GM21529 (cell line): ENCODE results near the gene CCDC12.

Experiments used
- ATAC-seq: cut with Tn5 transposase; IDR thresholded peaks from one replicate; pipeline ENCODE4 v1.9.1; 2021; ENCODE audit not compliant: unreplicated experiment

The CCDC12 gene

DNA sequence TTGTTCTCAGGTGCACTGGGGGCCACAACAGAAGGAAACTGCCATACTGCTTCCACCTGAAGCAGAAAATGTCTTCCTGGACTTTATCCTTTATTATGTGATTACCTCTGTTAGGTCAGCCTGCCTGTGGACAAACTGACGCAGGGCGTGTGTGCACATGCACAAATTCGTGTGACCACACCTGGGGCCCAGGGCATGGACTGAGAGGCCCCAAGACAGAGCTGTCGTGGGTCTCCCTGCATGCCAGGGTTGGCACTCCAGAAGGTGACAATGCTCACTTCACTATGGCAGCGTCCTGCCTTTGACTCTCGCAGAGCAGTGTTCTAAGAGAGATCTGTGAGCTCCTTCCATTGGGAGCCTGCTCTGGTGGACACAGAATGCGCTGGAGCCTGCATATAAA, 34.5 kb downstream of the CCDC12 start:
- no peak for ATAC-seq

GRCh38 chr3:46939578-46940445, 36.7 kb downstream of the CCDC12 start:
- ATAC-seq = no peak

DNA sequence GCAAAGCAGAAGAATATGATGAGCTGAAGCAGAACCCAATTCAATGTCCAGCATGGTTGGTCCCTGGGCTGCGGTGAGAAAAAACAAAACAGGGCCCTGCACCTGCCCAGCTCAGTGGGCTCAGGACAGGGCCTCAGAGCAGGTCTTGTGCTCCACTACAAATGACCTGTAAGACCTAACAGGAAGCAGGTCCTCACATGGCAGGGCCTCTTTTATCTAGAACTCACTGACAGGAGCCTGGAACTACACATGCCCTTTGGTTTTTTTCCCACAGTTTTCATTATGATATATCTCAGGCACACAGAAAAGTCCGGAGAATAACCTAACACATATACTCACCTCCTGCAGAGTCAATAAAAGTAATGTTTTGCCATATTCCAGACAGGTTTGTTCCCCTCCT, 38.4 kb downstream of the CCDC12 start:
- no peak for ATAC-seq

DNA sequence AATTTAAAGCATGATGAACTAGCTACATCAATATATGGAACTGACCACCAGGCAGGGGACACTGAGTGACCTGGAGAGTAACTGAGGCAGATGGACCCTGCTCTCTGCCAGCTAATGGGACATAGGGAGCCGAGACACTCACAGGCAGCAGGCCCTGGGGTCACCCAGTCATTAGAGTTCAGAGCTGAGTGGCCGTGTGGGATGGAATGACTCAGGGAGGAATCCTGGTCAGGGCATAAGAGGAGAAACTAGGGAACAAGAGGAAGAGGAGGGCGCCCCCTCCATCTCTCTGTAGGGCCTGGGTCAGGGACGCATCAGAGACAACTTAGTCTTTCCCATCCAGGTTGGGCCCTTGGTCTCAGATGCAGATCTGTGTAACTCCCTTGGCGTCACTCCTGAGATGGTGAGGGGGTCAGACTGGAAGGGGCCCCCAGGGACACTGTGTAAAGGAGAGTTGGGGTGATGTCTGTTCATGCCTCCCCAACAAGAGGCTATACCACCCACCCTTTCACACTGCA, 39.8 kb downstream of the CCDC12 start:
- no peak for ATAC-seq

- ATAC-seq = no peak
Observed at GRCh38 chr3:46935989-46936558, 40.5 kb downstream of the CCDC12 start.

DNA sequence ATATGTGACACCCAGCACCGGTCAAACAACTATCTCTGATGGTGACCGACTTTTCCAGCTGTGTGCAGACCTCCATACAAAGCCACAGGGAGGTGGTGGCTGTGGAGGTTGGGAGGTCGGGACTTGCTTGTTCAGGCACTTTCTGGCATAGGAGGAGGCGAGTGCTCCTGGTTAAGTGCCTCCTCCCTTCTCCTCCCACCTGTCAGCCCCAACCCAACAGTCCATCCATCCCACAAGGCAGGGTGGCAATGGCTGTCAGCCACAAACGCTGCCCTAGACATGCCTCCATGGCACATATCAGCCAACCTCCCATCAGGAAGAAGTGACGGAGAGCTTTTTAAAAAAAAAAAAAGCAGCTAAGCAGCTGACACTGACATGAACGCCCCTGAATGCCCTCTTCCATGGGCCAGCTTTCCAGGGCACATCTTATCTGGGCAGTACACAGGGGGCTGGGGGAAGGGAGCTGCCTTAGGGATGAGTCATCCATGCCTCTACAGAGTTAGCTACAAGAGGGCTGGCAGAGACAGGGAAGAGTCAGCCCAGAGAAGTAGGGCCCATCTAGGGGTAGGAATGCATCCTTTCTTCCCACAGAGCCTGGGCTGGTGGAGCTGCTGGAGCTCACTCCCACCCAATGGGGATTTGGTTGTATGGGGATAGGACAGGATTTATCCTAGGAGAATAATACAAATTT, 41.2 kb downstream of the CCDC12 start:
- ATAC-seq = no peak

GRCh38 chr3:46934498-46935167, 41.9 kb downstream of the CCDC12 start:
- no peak for ATAC-seq

DNA sequence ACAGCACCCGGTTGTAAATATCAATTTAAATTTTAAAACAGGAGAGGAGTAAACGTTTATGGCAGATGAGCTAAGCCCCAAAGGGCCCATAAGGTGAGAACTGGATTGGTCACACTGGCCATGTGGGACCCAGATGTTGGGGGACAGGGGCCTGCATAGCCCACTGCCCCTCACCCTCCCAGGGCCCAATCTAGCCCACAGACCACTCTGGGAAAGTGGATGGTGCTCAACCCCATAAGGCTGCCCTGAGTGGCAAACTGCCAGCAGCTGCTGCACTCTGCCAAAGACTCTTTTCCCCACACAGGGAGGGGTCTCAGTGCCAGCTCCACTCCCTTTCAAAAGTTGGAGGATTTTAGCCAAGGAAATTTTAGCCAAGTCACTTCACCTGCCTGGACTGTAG, 42.5 kb downstream of the CCDC12 start:
- no peak for ATAC-seq

DNA sequence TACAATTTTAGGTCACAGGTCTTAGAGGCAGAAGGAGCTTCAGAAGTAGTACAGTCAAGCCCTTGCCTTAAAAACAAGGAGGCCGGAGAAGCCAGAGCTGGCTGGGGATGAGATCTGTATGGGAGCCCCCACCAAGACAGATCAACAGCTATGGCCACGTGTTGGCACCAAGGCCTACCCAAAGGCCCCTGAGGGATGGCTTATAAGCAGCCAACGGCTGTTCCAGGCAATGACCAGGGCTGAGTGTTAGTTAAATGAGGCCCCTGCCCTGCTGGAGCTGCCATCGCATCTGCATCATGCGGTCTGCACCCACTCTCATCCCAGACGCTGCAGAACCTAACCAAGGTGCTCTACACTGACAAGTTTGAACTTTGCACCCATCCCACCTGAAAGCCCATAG, 43.3 kb downstream of the CCDC12 start:
- no peak for ATAC-seq

DNA sequence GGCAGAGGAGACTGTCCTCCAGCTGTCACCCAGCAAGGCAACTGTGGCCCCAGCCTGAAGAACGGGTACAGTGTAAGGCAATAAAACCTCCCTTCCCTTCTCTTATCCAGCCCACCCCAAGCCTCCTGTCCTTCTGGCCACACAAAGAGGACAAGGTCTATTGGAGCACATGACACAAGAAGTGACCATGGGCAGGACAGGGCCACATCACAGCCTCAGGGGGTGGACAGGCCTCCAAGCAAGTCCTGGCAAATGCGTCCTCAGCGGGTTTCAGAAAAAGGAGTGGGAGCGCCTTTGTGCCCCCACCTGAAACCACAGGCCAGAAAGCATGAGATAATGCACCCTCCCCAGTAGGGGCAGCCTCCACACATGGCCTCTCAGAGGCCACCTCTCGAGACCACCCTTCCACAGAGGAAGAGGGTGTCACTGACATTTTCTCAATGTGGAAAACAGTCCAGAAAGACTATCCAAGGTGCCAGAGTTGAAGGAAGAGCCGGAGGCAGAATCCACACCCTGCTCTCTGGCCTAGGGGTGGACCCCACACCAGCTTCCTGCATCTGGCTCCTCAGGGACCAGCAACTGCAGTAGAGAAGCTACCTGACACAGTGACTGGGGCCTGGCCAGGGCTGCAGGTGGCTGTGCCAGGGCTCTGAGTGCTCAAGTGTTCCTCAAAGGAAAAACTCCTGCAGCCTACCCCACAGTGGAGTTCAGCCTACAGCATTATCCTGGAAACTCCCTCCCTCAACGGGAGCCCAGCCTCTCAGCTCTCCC, 43.9 kb downstream of the CCDC12 start:
- no peak for ATAC-seq

DNA sequence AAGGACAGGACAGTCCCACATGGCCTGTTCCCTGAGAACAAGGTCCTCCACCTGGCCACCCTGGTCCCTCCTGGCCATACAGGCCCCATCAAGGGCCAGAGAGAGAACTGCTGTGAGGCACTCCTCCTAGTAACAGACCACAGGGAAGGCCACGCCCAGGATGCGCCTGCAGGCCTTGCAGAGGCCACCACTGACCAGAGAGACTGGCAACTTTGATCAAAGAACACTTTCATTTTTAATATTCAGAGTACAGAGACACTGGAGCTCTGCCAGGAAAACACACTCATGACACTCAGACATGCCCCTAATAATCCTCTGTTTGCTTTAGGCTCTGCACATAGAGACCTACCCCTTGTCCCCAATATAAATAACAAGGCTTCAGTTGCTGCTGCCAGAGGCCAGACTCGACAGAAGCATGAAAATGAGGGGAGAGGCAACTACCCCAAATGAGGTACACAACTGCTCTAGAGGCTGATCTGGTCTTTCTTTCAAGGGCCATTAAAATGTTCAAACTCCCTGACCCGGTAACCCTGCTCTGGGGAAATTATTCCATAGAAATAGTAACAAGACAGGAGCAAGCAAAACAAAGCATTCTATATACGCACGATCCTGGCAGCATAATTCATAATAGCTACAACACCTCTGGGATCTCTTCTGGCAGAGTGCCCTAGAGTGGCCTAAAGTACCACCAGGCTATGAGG, 44.8 kb downstream of the CCDC12 start:
- ATAC-seq = no peak

DNA sequence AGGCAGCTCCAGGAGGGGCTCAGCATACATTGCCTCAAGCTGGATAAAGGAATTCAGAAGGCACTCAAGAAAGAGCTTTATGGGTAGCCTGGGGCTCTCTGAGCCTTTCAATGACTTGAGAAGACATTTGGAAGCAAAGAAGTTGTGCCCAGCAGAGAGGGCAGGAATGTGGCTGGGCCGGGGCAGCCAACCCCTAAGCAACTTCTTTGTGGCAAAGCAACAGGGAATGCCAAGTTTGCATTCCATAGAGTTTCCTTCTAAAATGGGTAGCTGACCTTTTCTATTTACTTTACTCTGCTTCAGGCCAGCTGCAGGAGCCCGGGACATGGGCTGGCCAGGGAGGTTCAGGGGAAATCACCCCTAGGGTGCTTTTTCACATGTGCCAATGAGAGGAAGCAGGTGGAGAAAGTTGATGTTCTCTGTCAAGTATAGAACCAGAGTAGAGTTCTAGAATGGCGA, 45.6 kb downstream of the CCDC12 start:
- ATAC-seq = no peak

- no peak for ATAC-seq
Observed at GRCh38 chr3:46930166-46930944, 46.2 kb downstream of the CCDC12 start.

- no peak for ATAC-seq
Observed at GRCh38 chr3:46929324-46929723, 47.2 kb downstream of the CCDC12 start.

DNA sequence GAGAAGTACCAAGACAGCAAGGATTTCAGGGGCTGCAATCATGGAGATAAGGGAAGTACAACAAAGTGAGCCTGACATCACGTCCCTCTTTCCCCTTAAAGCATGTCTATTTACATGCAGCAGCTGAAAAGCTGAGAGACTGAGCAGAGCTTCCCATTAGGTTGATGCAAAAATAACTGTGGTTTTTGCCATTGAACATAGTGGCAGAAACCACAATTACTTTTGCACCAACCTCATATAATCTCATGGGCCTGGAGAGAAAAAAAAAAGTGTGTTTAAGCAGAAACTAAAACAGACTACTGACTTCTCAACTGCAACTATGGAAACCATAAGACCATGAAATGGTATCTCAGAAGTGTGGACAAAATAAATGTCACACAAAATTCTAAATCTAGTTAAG, 48.3 kb downstream of the CCDC12 start:
- no peak for ATAC-seq

GRCh38 chr3:46927718-46928073, 48.8 kb downstream of the CCDC12 start:
- no peak for ATAC-seq

GRCh38 chr3:46926871-46927717, 49.5 kb downstream of the CCDC12 start:
- peak; percentile 55 for ATAC-seq

DNA sequence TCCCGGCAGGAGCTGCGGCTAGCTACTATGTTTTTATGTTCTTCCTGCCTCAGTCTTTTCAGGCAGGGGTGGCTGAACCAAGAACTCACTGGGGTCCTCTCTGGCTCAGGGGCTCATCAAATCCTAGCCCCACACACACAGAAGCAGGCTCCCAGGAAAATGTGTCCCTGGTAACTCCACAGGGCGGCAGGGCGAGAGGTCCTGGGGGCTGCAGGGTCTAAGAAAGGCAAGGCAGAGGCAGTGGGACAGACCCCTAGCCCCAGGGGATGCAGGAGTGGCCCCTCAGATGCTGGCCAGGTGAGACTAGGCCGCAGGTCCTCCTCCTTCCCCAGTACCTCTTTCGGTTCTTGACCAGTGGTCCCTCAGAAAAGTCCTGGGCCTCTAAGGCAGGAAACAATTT, 50.1 kb downstream of the CCDC12 start:
- no peak for ATAC-seq
